BJ (cell line): ENCODE data around the gene CARTPT. TPM values are rescaled to one million over a fixed set of nuclear protein-coding genes. Genes with fewer than 3 reads are reported as not detected.

Source experiments
- CTCF ChIA-PET: fragments of 350-600 bp; formaldehyde crosslinking; extraction: SDS; loops from one replicate; lab custom pipeline; 2021; ENCODE audit warnings: antibody characterized with exemption, inconsistent platforms; lab: Yijun Ruan, JAX
- POLR2A ChIA-PET: fragments of 300-600 bp; sonication (Branson Sonifier 250); formaldehyde crosslinking; extraction: SDS; loops from one replicate; lab custom pipeline; 2021; ENCODE audit warnings: antibody characterized with exemption; lab: Charles Lee
- DNase-seq: peaks from one replicate; pipeline ENCODE4 v3.0.0-alpha.2; 2011; ENCODE audit warnings: low read depth
- H3K27me3 ChIP-seq: 2 replicates; pipeline ENCODE4 v1.6.0; 2011; ENCODE audit warnings: low read length; ENCODE audit not compliant: control insufficient read depth, insufficient read depth
- H3K36me3 ChIP-seq: 2 replicates; pipeline ENCODE4 v1.5.1; 2011; ENCODE audit warnings: low read length; ENCODE audit not compliant: control insufficient read depth, insufficient read depth
- H3K4me3 ChIP-seq: 2 replicates; pipeline ENCODE4 v1.5.1; 2011; ENCODE audit warnings: low read depth, mild to moderate bottlenecking, control low read depth, low read length
- polyA plus RNA-seq: library from polyadenylated mRNA; depleted of rRNA; stranded (reverse); fragments of >200 nt; gene quantifications from 2 replicates; pipeline ENCODE4 v1.2.3, GENCODE V29; 2011
- TF ChIP-seq, protein P1 (sequence below): IDR thresholded peaks from 2 replicates; pipeline ENCODE4 v1.5.1; 2011; ENCODE audit warnings: low read depth, mild to moderate bottlenecking, control low read depth, inconsistent platforms, low read length, moderate library complexity; ENCODE audit not compliant: insufficient read depth

The CARTPT gene
- polyA plus RNA-seq, 1 experiment = not detected

DNA sequence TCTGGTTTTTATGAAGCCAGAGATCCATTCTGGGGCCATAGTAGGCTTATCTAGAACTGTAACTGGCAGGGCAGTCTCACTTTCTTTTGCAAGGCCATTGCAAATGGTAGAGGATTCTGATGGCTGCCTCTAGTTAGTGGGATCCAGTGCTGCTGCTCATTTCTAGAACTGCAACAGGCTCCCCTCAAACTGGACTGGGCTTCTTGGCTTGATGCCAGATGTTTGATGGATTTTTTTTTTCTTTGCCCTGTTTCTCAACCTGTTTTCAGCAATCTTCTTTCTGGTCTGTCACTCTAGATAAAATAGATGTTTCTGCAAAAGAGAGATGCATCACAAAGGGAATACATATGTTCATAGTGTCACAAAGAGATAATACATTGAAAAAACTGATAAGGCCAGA is 11.9 kb downstream of the CARTPT start:
- DNase-seq = no peak
- H3K36me3 ChIP-seq = no peaks in the 10 kb centered on the region
- CTCF ChIA-PET = no interaction called here
- TF ChIP-seq, protein P1, sequence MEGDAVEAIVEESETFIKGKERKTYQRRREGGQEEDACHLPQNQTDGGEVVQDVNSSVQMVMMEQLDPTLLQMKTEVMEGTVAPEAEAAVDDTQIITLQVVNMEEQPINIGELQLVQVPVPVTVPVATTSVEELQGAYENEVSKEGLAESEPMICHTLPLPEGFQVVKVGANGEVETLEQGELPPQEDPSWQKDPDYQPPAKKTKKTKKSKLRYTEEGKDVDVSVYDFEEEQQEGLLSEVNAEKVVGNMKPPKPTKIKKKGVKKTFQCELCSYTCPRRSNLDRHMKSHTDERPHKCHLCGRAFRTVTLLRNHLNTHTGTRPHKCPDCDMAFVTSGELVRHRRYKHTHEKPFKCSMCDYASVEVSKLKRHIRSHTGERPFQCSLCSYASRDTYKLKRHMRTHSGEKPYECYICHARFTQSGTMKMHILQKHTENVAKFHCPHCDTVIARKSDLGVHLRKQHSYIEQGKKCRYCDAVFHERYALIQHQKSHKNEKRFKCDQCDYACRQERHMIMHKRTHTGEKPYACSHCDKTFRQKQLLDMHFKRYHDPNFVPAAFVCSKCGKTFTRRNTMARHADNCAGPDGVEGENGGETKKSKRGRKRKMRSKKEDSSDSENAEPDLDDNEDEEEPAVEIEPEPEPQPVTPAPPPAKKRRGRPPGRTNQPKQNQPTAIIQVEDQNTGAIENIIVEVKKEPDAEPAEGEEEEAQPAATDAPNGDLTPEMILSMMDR = no peak
- H3K27me3 ChIP-seq = peaks cover 1% of the 10 kb centered on the region
- POLR2A ChIA-PET = no interaction called here
- no peak overlapping the region for H3K4me3 ChIP-seq

DNA sequence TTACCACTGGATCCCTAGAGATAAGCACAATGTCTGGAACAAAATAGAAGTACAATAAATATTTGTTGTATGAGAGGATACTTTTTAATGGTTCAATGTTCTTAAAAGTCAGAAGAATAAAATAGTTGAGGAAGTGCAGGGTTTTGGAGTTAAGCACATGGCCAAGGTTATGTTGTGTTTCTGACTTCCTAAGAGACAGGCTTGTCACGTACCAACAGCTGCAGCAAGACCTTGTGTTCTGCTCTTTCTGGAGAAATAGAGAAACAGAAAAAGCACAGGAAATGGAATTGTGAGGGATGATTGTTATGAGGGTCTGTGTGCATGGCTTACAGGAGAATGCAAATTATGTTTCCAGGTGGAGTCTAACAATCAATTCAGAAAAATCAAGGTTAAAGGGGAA is 12.9 kb downstream of the CARTPT start:
- ChIA-PET POLR2A (no interaction called here), CTCF (no interaction called here)
- DNase-seq = no peak
- Histone ChIP-seq H3K27me3 (peaks cover 1% of the 10 kb centered on the region), H3K4me3 (no peak overlapping the region), H3K36me3 (no peaks in the 10 kb centered on the region)
- TF ChIP-seq, protein P1 = no peak

DNA sequence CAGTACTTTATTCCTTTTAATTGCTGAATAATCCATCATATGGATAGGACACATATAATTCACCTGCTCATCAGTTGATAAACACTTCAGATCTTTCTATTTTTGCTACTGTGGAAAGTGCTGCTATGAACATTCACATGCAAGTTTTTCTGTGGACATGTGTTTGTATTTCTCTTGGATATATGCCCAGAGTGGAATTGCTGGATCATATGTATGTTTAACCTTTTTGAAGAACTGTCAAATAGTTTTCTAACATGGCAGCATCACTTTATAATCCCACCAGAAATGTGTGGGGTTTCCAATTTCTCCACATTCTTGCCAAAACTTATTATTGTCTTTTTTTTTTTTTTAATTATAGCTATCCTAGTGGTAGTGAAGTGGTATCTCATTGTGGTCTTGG is 15.1 kb downstream of the CARTPT start:
- ChIA-PET POLR2A (no interaction called here), CTCF (no interaction called here)
- H3K4me3 ChIP-seq = no peak overlapping the region
- TF ChIP-seq, protein P1 = no peak
- no peaks in the 10 kb centered on the region for H3K36me3 ChIP-seq
- no peak for DNase-seq
- H3K27me3 ChIP-seq = no peaks in the 10 kb centered on the region; the same call in none of the 2 replicates

DNA sequence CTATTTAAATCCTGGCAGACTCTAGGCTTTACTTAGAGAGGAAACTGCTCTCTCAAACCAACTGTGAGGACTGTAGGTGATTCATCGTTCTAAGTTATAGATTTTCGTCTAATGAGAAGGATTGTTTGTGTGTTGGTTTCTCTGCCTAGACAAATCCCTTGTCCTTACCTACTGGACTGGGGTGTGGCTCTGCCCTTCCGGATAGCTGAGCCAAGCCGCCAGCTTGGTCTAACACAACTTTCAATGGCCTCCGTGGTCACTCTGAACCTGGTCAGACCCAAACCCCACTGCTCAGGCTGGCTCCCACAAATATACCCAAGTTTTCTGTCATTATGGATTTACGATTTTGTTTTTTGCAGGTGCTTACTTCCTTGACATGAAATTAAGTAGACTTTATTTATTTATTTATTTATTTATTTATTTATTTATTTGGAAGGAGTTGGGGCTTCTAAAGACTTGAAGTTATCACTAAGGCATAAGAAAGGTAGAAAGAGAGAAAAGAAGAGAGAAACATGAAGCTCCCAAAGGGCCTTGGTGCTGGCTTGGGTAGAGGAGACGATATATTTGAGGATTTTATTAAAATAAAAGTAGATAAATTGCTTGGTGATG is 19.0 kb downstream of the CARTPT start:
- TF ChIP-seq, protein P1 = no peak
- no peak overlapping the region for H3K4me3 ChIP-seq
- no peaks in the 10 kb centered on the region for H3K36me3 ChIP-seq
- ChIA-PET POLR2A (no interaction called here), CTCF (no interaction called here)
- no peak for DNase-seq
- no peaks in the 10 kb centered on the region; the same call in none of the 2 replicates for H3K27me3 ChIP-seq

DNA sequence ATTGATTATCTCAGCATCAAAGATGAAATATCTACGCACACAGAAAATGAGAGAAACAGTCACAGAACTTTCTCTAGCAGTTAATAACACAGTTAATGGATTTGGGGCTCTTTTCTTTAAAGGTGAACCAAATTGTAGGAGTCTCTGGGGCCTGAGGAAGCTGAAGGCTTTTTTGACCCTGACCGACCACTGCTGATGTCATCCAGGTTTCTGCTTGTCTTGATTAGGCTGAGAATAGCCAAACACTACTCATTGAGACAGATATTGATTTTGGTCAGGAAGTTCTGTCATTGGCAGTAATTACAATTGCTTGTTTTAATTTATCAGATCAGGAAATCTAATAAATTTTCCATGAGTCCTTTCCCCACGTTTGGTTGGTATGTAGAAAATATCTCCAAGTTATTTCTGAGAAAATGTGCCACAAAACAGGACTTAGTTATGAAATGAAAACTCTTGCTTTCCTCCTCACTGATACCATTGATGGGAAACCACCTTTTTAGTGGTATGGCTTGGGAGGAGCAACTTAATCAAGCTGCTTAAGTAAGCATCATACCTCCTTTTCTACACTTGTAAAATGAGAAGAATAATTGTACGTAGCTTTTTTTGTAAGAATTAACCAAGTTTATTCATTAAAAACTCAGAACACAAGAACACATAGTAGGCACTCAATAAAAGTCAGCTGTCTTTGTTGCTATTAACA is 19.7 kb downstream of the CARTPT start:
- Histone ChIP-seq H3K36me3 (no peaks in the 10 kb centered on the region), H3K27me3 (no peaks in the 10 kb centered on the region; the same call in 1 of the 2 replicates), H3K4me3 (no peak overlapping the region)
- POLR2A ChIA-PET = no interaction called here
- no peak for DNase-seq
- TF ChIP-seq, protein P1 = no peak
- CTCF ChIA-PET = no interaction called here
